ENCODE data around the gene PARK7.
"Not testable (repeated sequence)": the region's sequence is repeated elsewhere in the genome, so short reads cannot be mapped to it uniquely, and the experiment has no call there.

PARK7 gene

DNA sequence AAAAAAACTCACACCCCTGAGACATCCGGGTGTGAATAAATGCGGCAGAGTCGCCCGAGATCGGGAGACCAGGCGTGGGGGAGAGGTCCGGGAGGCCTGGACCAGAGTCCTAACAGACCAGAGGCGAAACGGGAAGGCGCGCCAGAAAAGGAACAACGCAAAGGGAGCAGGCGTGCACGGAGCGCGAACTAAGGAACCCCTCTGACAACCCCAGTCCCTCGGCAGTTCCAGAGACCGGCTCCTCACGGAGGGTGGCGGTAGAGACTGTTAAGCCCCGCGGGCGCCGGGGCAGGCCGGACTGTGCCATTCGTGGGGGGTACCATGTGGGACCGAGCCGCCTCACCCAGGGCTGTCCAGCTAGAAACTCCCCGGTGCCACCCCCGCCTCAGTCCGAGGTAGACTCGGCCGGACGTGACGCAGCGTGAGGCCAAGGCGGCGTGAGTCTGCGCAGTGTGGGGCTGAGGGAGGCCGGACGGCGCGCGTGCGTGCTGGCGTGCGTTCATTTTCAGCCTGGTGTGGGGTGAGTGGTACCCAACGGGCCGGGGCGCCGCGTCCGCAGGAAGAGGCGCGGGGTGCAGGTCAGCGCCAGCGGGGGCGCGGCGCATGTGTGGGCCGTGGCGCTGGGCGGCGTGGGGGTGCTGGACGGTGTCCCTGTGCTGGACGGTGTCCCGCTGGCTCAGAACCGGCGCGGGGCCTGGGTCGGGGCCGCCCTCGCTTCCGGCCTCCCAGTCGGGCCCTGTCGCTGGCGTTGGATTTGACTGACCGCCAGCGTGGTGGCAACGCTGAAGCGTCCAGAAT is at the start of gene PARK7:
PARK7 (plus strand) TSS at position 496 of the 798 bp plus-strand sequence. CDS start 1,075 bp downstream, outside the sequence.
- peak; percentile 100 for DNase-seq

DNA sequence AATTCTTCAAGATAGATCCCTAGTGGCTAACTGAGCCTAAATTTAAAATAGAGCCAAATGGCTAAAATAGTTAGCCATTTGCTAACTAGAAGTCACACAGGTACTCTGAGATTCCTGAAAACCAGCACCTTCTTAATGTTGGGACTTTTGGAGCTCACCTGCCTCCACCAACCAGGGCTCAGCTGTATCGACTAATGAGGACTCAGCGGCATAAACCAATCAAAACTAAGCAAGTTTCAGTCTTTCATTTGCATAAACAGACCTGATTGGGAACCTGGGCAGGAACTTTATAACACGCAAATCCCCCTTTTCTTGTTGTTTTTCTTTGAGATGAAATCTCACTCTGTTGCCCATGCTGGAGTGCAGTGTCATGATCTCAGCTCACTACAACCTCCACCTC is 49.4 kb upstream of the PARK7 start:
- no peak for DNase-seq

DNA sequence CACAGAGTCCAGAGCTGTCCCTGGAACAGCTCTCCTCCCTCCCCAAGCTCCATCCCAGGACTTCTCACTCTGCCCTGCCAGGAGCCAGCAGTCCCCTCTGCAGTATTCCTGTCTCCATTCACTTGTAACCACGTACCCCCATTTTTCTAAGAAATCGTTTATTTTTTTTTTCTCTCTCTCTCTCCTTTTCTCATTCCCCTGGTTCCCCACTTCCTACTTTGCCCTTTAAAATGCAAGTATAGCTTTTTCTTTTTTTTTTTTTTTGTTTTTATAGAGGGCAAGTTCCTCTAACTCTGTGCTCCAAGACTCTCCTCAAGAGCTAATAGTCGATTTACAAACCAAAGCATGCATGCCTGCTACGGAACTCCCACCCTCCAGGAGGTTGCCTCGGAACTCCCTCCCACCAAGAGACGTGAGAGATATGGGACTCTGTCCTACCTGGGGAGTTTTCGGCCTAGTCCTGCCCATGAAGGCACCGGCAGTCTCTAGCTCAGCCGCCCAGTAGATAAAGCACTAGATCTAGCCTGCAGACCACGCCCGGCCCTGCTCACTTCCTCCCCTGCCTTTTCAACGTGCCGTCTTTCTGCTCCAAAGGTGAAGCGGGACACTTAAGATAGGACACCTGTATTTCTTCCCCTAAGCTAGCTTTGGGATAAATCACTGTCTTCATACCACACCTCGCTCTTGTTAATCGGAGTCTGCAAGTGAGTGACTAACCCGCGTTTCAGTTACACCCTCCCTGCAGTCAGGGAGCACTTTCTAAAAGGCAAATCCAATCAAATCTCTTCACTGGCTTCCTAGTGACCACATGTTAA is 48.6 kb upstream of the PARK7 start:
- DNase-seq = no peak

DNA sequence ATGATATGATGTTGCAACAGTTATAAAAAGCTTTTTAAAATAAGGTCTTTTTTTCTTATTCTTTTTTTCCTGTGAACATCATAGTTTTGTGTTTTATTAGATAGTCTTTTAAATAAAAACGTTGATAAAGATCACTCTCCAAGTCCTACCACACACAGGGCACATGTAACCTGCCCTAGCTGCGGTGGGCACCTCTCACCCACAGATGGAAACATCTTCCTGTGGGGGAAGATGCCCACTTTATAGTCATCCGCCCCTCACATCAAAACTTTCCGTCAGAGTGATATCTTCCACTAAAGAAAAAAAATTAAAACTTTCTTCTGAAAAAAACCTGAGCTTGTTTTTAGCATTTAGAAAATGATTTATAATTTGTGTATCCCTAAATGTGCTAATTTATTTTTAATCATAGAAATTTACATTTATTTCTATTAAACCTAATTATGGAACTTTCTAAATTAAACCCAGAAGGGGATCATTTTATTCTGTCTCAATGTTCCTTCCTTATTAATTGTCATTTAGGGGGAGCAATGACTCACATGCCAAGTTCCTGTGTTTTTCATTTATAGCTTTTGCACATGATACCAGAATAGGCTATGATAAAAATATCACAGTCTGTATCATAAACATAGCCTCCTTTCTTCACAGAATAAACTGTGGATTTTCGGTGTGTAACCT is 45.5 kb upstream of the PARK7 start:
- no peak for DNase-seq

DNA sequence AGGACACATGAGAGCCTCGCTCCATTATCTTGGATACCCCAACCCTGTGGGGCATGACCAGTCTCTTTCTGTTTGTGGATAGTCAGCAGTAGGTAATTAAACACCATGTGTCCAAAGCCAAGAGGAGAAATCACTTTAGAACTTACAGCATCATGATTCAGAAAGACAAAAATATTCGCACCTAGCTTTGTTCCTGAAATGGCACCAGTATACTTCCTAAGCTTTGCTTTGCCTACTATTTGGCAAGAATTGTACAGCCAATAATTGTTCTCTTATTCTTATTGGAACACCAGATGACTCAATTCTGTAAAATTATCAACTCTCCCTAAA is 45.0 kb upstream of the PARK7 start:
- DNase-seq = no peak

DNA sequence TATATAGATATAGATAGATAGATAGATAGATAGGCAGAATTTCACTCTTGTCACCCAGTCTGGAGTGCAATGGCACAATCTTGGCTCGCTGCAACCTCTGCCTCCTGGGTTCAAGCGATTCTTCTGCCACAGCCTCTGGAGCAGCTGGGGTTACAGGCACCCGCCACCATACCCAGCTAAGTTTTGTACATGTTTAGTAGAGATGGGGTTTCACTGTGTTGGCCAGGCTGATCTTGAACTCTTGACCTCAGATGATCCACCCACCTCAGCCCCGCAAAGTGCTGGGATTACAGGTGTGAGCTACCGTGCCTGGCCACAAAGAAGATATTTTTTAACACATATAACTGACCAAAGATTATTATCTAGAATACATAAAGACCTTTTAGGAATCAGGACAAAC is 43.5 kb upstream of the PARK7 start:
- DNase-seq = not testable (repeated sequence)

DNA sequence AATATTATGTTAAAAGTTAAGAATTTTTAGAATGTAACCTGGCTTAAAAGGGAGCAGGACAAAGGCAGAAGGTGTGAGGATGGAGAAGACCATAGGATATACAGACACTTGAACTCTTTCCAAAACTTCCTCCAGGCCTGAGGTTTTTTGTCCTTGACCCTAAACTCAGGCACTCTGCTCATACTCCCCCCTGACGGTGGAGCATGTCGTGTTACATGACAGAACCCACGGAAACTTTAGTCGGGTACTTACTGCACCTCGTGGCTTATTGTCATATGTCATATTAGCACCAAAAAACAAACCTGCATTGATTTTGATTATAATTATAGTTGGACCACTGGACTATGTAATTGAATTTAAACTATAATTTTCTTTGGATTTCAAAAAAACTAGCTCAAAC is 41.6 kb upstream of the PARK7 start:
- DNase-seq = no peak

DNA sequence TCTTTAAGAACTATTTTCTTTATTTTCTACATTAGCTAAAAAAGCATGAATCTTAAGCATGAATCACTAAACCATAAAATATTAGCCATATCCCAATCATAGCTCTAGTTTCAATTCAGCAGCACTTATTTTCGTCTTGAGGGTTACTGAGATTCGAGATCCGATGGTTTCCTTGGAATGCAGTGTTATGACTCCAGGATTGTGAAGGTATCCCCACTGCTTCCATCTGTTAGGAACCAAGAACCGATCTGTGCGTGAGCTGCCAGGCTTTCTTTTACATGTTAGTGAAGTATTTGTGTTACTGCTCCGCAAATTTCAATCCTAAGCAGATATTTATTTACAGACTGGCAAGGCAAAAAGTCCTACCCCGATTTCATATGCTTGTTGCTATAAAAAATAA is 39.7 kb upstream of the PARK7 start:
- DNase-seq = no peak

DNA sequence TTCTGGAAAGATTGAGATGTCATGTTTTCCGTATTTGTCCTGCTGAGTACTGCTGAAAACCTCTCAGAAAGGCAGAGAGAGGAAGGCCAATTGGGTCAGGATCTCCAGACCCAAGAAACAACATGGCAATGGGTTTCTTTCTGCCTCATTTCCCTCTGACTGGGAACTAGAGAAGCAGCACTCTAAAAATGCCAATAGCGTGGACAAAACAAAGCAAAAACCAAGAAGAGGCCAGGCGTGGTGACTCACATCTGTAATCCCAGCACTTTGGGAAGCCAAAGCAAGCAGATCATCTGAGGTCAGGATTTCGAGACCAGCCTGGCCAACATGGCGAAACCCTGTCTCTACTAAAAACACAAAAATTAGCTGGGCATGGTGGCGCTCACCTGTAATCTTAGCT is 39.2 kb upstream of the PARK7 start:
- DNase-seq = no peak

DNA sequence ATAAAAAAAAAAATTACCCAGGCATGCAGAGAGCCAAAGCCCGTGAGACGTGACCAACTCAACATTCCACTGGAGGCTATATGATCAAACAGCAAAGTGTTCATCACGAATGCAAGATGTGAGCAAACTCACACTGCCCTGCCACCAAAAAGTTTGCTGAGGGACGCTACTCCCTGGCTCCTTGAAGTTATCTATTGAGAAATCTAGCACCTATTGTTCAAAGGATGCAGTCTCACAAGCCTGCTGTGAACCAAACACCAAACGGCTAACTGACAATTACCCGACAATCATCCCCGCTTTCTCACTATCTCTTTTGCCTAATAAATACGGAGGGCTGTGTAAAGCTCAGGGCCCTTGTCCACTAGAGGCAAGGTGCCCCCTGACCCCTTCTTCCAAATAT is 34.5 kb upstream of the PARK7 start:
- DNase-seq = not testable (repeated sequence)

DNA sequence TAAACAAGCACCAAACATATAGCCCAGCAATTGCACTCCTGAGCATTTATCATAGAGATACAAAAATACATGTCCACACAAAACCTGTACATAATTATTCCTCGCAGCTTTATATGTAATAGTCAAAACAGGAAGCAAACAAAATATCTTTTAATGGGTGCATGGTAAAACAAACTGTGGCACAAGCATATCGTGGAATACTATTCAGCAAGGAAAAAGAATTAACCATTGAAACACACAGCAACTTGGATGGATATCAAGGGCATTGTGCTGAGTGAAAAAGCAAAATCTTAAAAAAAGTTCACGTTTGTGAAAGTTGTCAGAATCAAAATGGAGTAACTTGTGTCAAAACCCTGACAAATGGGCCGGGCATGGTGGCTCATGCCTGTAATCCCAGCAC is 33.3 kb upstream of the PARK7 start:
- no peak for DNase-seq

DNA sequence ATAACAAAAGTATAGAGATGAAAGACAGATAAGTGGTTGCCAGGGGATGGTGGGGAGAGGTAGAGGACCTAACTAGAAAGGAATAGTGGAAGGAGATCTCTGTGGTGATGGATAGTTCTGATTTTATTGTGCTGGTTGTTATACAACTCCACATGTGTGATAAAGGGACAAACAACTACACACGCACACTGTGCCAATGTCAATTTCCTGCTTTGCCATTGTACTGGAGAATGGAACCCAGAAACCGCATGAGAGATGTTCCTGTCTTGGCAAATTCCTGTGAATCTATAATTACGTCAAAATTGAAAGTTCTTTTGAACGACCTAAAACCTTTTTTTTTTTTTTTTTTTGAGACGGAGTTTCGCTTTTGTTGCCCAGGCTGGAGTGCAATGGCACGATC is 31.9 kb upstream of the PARK7 start:
- no peak for DNase-seq

DNA sequence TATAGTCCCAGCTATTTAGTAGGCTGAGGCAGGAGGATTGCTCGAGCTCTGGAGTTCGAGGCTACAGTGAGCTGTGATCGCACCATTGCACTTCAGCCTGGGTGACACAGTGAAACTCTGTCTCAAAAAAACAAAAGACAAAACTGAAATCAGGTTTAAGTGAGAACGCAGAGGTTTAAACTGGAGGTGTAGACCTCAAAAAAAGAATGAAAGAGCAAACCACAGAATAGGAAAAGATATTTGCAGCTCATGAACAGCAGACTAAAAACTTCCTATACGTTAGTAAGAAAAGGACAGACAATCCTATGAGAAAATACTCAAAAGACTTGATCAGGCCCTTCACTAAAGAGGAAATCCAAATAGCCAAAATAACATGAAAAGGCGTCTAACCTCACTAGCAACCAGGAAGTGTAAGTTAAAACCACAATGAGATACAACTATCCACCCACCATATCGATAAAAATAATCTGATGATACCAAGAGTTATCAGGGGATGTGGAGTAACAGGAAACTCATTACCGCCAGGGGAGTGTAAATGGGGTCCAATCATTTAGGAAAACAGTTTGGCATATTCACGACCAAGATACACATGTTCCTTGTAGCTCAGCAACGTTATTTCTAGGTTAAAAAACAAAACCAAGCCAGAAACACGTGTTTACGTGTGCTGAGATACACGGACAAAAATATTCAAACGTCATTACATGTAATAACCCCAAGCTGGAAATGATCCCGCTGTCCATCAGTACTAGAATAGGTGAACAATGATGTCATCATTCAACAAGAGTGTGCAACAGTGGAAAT is 30.7 kb upstream of the PARK7 start:
- no peak for DNase-seq

DNA sequence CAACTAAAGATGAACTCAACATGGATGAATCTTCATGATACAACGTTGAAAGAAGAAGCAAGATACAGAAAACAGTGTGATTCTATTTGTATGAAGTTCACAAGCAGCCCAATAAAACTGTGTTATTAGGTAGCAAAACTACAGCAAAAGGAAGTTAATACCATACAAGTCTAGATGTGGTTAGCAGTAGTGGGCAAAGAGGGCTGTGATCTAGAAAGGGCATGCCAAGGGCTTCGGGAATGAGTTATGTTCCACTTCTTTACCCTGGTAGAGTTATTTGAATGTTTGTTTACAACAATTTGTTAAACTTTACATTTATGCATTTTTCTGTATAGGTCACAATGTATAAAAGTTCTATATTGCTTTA is 30.1 kb upstream of the PARK7 start:
- DNase-seq = no peak

DNA sequence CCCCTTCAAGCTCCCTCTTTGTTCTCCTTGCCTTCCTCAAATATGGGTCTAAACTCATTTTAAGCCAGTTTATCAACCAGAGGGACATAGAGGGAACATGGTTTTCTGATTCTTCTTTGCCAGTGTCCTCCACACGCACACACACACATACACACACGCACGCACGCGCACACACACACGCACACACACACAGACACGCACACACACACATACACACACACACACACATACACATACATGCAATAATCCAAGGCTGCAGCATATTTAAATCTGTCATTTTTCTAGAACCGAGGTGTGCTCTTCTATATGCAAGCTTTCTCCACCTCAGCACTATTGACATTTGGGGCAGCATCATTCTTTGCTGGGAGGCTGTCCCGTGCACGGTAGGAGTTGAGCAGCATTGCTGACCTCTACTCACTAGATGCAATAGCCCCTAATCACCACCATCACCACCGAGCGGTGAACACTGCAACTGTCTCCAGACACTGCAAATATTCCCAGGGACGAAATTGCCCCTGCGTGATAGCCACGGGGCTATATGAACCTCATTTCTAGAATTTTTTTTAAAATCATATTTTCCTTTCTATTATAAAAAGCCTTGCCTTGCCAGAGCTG is 28.9 kb upstream of the PARK7 start:
- DNase-seq = no peak

DNA sequence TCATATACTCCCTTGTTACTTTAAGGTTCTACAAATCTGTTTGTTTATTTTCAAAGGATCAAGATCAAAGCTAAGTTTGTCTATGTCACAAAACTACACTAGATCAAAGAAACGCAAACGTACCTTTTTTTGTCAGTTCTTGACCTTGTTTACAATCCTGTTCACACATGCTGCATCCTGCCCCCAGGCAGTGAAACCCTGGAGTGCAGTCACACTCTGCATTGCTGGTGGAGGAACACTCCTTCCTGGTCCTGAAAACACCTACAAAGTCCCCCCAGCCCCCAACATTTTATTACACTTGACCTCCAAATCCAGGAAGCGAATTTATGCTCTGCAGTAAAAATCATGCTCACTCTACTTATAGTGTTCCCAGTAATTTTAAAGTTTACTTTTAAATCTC is 23.4 kb upstream of the PARK7 start:
- no peak for DNase-seq

DNA sequence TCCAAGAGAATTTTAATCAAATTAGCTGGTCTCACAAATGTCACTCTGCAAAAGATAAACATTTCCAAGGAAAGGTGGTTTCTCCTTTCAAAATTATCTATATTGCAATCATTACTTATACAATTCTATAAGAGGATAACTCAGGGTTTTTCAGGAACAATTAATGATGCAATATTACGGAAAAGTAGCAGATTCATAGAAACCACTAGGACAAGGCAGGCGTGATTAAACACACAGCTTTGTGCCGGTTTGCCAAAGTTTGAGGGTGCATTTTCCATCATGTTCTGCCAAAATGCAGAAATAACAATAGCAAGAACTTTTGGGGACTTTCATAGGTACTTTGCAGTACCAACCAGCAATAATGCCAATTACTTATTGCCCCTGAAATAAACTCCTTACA is 21.5 kb upstream of the PARK7 start:
- no peak for DNase-seq

DNA sequence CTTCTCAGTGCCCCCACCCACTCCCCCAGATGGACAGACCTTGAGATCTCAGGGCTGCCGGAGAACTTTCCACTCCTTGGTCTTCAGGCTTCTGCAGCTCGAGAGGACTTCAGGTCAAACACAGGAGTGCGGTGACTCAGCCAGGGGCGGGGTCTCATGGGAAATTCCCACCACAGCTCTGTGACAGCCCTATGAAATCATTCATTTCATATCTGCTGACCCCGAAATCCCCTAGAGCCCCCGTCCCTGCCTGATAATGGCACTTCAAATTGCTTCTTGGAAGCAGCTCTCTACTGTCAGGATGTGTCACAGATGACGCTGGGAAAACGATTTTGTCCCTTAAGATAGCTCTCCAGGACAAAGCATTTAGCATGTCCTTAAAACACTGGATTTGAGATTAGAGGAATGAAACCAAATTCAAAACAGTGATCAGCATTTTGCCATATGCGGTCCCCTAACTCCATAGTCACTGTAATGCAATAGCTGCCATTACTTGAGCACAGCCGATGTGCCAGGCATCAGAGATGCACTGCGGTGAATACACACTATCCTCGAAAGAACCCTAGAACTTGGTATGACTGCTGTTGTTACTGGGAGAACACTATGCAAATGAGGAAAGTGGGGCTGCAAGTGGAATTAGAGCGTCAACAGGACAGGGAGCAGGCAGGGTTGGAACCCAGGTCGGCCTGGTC is 20.6 kb upstream of the PARK7 start, which contains the start of gene TNFRSF9:
TNFRSF9 (minus strand) TSS at position 95 of the 692 bp plus-strand sequence. CDS start 845 bp downstream, outside the sequence.
- DNase-seq = no peak

DNA sequence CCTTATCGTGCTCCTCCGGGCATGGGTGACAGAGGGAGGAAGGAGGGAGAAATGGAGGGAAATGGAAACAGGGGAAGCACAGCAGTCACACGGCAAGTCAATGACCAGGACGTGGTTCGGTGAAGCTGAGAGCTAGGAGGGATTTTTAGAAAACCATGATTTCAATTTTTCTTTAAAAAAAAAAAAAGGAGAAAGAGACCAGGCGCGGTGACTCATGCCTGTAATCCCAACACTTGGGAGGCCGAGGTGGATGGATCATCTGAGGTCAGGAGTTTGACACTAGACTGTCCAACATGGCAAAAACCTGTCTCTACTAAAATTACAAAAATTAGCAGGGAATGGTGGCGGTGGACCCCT is 20.1 kb upstream of the PARK7 start:
- DNase-seq = no peak

DNA sequence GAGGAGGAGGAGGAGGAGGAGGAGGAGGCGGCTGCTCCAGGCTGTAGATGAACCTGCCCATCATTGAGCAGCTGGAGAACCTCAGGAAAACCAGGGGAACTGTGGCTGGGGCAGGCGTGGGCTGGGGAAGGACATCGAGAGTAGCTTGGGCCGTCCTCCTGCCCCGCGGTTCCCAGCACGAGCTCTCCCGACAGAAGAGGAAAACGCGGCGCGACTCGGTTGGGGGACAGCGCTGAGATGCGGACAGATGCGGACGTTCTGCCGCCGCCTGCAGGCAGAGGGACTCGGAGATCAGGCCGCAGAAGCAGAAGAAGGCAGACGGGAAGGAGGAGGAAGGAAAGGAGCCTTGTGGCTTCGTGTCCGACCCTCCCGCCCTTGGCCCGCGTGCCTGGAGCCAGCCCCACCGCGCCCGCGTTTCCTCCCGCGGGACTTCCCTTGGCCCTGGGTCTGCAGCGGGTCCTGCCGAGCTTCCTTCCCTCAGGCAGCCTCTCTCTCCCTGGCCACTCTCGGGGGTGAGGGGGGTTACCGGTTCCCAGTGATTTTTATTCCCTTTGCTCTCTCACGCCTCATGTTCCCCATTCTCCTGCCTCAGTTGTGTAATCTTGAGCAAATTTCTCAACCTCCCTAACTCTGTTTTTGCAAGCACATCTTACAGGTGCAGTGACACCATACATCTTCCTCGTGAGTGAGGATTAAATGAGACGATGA is 19.1 kb upstream of the PARK7 start:
- DNase-seq = peak; percentile 76

DNA sequence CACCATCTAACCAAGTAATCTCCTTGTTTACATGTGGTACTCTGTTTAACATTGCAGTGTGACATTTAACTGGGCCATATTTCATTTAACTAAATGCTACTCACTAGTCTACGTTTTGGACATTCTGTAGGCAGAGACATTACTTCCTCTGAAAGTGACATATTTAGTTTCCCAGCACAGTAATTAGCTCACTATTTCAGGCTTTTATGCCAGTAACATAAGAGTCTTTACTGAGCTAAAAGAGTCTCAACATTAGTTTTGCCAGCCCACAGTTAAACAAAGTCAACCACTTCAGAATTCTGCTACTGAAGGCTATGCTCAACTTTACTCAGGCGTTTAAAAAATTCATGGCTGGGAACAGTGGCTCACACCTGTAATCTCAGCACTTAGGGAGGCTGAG is 18.3 kb upstream of the PARK7 start:
- DNase-seq = no peak

Data from right forelimb (tissue), 1 donor.